ENCODE data around the gene TRPM6. TPM values are rescaled to one million over a fixed set of nuclear protein-coding genes. Genes with fewer than 3 reads are reported as not detected.

Gene TRPM6
- total RNA-seq, 1 donor from 2014 or later, result 1.9 TPM

DNA sequence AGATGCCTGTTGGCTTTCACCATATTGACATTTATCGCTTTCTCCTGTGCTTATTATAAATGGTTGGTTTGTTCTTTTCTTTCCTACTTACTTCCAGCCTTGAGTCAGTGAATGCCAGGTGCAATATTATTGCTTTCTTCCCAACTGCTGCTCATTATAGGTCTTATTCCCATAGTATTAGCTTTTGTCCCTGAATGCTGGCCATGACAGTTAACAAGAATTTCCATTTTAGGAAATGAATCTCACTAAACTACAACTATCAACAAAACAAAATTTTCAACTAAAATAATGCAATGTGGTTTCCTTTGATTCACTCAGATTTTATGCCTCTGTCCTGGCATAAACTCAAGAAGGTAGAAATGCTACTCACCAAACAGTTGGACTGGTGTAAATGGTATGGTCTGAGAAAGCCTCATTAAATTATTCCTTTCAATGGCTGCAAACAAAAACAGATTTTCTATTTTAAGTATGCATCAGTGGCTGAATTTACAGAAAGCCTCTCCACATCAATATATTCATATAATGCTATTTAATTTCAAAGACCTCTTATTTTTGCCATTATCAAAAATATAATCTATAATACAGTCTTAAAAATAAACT, 145.4 kb downstream of the TRPM6 start:
- TF ChIP-seq, protein P1, sequence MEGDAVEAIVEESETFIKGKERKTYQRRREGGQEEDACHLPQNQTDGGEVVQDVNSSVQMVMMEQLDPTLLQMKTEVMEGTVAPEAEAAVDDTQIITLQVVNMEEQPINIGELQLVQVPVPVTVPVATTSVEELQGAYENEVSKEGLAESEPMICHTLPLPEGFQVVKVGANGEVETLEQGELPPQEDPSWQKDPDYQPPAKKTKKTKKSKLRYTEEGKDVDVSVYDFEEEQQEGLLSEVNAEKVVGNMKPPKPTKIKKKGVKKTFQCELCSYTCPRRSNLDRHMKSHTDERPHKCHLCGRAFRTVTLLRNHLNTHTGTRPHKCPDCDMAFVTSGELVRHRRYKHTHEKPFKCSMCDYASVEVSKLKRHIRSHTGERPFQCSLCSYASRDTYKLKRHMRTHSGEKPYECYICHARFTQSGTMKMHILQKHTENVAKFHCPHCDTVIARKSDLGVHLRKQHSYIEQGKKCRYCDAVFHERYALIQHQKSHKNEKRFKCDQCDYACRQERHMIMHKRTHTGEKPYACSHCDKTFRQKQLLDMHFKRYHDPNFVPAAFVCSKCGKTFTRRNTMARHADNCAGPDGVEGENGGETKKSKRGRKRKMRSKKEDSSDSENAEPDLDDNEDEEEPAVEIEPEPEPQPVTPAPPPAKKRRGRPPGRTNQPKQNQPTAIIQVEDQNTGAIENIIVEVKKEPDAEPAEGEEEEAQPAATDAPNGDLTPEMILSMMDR (IDR thresholded peaks at IDR 0.05; ENCODE audit: unreplicated experiment), result no peak
- Mint-ChIP-seq H3K27ac (ENCODE audit: unreplicated experiment) (no peak overlapping the region), H3K27me3 (ENCODE audit: unreplicated experiment) (no peaks in the 10 kb centered on the region), H3K9me3 (ENCODE audit: unreplicated experiment) (no peaks in the 10 kb centered on the region), H3K36me3 (ENCODE audit: low read depth, unreplicated experiment) (no peaks in the 10 kb centered on the region), H3K4me3 (ENCODE audit: unreplicated experiment) (no peak overlapping the region), H3K4me1 (ENCODE audit: unreplicated experiment) (no peaks in the 10 kb centered on the region)
- no peak for DNase-seq (ENCODE audit: low spot score)

DNA sequence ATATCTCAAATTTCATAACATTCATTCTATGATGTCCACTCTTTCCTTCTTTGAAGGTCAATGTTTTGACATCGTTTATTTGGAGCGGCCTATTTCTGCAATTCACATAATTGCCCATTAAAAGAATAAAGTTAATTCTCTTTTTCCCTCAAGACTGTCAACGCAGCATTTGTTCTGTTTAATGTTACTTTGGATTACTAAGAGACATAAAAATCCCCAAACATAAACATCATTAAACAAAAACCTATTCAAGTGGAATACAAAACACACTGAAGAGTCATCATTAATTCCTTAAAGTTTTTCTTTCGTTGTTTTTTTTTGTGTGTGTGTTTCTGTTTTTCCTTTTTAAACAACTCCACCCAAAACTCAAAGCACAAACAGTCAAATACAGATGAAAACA, 151.1 kb downstream of the TRPM6 start:
- Mint-ChIP-seq H3K27me3 (ENCODE audit: unreplicated experiment) (no peaks in the 10 kb centered on the region), H3K4me1 (ENCODE audit: unreplicated experiment) (no peaks in the 10 kb centered on the region), H3K36me3 (ENCODE audit: low read depth, unreplicated experiment) (no peaks in the 10 kb centered on the region), H3K4me3 (ENCODE audit: unreplicated experiment) (no peak overlapping the region), H3K9me3 (ENCODE audit: unreplicated experiment) (no peaks in the 10 kb centered on the region), H3K27ac (ENCODE audit: unreplicated experiment) (no peak overlapping the region)
- no peak for DNase-seq (ENCODE audit: low spot score)
- TF ChIP-seq, protein P1 (IDR thresholded peaks at IDR 0.05; ENCODE audit: unreplicated experiment), result no peak

DNA sequence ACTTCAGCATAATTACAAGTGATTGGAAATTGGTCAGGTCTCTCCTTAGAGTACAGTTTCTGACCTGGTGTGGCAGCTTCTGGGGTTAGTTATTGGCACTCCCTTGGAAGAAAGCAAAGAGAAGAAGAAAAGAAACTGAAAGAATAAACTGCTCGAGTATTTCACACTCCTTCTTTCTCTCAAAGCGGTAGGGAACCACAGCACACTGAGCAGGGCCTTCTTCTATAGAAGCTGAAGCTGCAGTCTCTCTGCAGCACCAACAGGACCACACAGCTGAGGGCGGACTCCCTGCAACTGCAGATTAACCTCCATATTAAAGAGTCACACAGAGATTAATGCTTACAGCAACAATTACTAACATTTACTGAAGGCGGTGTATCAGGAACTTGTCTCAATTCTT, 152.0 kb downstream of the TRPM6 start:
- DNase-seq (ENCODE audit: low spot score), result no peak
- no peaks in the 10 kb centered on the region for H3K36me3 Mint-ChIP-seq (ENCODE audit: low read depth, unreplicated experiment)
- no peaks in the 10 kb centered on the region for H3K4me1 Mint-ChIP-seq (ENCODE audit: unreplicated experiment)
- TF ChIP-seq, protein P1 (IDR thresholded peaks at IDR 0.05; ENCODE audit: unreplicated experiment), result no peak
- H3K27me3 Mint-ChIP-seq (ENCODE audit: unreplicated experiment), result no peaks in the 10 kb centered on the region
- H3K27ac Mint-ChIP-seq (ENCODE audit: unreplicated experiment), result no peak overlapping the region
- no peak overlapping the region for H3K4me3 Mint-ChIP-seq (ENCODE audit: unreplicated experiment)
- H3K9me3 Mint-ChIP-seq (ENCODE audit: unreplicated experiment), result no peaks in the 10 kb centered on the region

DNA sequence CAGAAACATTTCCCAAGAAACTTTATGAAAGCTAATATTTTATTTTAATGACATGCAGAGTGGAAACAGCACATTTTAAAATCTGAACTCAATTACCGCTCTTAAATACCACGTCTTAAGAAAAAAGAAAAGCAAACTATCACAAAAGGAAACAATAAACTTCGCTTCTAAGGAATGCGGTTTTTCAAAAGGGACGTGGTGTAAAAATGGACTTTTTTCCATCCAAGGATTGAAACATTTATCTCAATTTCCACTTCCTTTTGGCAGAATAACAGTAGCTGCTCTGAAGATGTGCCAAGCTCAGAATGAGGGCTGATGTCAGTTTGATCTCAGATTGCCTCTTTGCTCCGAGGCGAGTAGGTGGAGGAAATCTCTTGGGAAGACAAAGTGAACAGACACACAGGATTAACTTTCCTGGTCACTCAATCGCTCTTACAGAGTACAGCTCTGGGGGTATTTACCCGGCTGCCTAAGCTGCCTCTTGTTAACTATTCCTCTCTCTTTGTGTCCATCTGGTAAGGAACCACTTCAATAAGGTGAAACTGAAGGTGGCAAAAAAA, 158.5 kb downstream of the TRPM6 start:
- Mint-ChIP-seq H3K4me3 (ENCODE audit: unreplicated experiment) (no peak overlapping the region), H3K27ac (ENCODE audit: unreplicated experiment) (no peak overlapping the region), H3K27me3 (ENCODE audit: unreplicated experiment) (no peaks in the 10 kb centered on the region), H3K9me3 (ENCODE audit: unreplicated experiment) (no peaks in the 10 kb centered on the region), H3K4me1 (ENCODE audit: unreplicated experiment) (no peaks in the 10 kb centered on the region), H3K36me3 (ENCODE audit: low read depth, unreplicated experiment) (no peaks in the 10 kb centered on the region)
- DNase-seq (ENCODE audit: low spot score), result no peak
- TF ChIP-seq, protein P1 (IDR thresholded peaks at IDR 0.05; ENCODE audit: unreplicated experiment), result no peak

DNA sequence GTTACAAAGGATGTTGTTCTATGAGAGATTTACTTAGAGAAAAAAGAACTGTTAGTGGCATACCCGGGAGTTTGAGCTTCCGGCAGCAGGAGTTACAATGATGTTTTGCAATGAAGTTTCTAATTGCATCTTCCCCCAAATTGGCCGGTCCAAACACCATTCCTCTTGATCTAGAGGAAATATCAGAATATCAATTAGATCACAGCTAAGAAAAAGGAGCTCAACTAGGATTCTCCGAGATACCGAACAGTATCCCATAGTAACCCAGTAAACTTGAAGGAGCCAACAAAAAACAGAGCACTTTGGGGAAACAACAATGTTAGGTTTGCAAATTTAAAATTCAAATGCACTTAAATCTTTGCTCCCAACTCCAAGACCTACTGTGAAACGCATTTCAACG, 159.5 kb downstream of the TRPM6 start:
- no peak overlapping the region for H3K27ac Mint-ChIP-seq (ENCODE audit: unreplicated experiment)
- TF ChIP-seq, protein P1 (IDR thresholded peaks at IDR 0.05; ENCODE audit: unreplicated experiment), result no peak
- no peaks in the 10 kb centered on the region for H3K4me1 Mint-ChIP-seq (ENCODE audit: unreplicated experiment)
- no peak for DNase-seq (ENCODE audit: low spot score)
- H3K27me3 Mint-ChIP-seq (ENCODE audit: unreplicated experiment), result no peaks in the 10 kb centered on the region
- no peaks in the 10 kb centered on the region for H3K9me3 Mint-ChIP-seq (ENCODE audit: unreplicated experiment)
- H3K4me3 Mint-ChIP-seq (ENCODE audit: unreplicated experiment), result no peak overlapping the region
- H3K36me3 Mint-ChIP-seq (ENCODE audit: low read depth, unreplicated experiment), result no peaks in the 10 kb centered on the region
